BJ (cell line): ENCODE results near the gene FHOD3. TPM values are rescaled to one million over a fixed set of nuclear protein-coding genes. Genes with fewer than 3 reads are reported as not detected.

Experiments used
- CTCF ChIA-PET: fragments of 350-600 bp; formaldehyde crosslinking; extraction: SDS; loops from one replicate; lab custom pipeline; 2021; ENCODE audit warnings: antibody characterized with exemption, inconsistent platforms; lab: Yijun Ruan, JAX
- POLR2A ChIA-PET: fragments of 300-600 bp; sonication (Branson Sonifier 250); formaldehyde crosslinking; extraction: SDS; loops from one replicate; lab custom pipeline; 2021; ENCODE audit warnings: antibody characterized with exemption; lab: Charles Lee
- DNase-seq: peaks from one replicate; pipeline ENCODE4 v3.0.0-alpha.2; 2011; ENCODE audit warnings: low read depth
- H3K27me3 ChIP-seq: 2 replicates; pipeline ENCODE4 v1.6.0; 2011; ENCODE audit warnings: low read length; ENCODE audit not compliant: control insufficient read depth, insufficient read depth
- H3K36me3 ChIP-seq: 2 replicates; pipeline ENCODE4 v1.5.1; 2011; ENCODE audit warnings: low read length; ENCODE audit not compliant: control insufficient read depth, insufficient read depth
- H3K4me3 ChIP-seq: 2 replicates; pipeline ENCODE4 v1.5.1; 2011; ENCODE audit warnings: low read depth, mild to moderate bottlenecking, control low read depth, low read length
- CTCF ChIP-seq: IDR thresholded peaks from 2 replicates; pipeline ENCODE4 v1.5.1; 2011; ENCODE audit warnings: low read depth, mild to moderate bottlenecking, control low read depth, inconsistent platforms, low read length, moderate library complexity; ENCODE audit not compliant: insufficient read depth
- polyA plus RNA-seq: library from polyadenylated mRNA; depleted of rRNA; stranded (reverse); fragments of >200 nt; gene quantifications from 2 replicates; pipeline ENCODE4 v1.2.3, GENCODE V29; 2011

The FHOD3 gene
- polyA plus RNA-seq, 1 experiment = 24.6 TPM

GRCh38 chr18:36464126-36464651 lies 166.7 kb downstream of the FHOD3 start:
- ChIA-PET POLR2A (no interaction called here), CTCF (interaction anchor here (0.7 to 1.2 kb wide), 2 partner anchors 8 to 13 kb away, joined by 3 read pairs; no protein-coding TSS in a partner anchor)
- Histone ChIP-seq H3K4me3 (no peak overlapping the region), H3K36me3 (no peaks in the 10 kb centered on the region), H3K27me3 (no peaks in the 10 kb centered on the region)
- DNase-seq = no peak
- no peak for TF ChIP-seq CTCF

- H3K36me3 ChIP-seq = no peaks in the 10 kb centered on the region
- ChIA-PET CTCF (no interaction called here), POLR2A (no interaction called here)
- TF ChIP-seq CTCF = no peak
- H3K27me3 ChIP-seq = no peaks in the 10 kb centered on the region
- no peak for DNase-seq
- no peak overlapping the region for H3K4me3 ChIP-seq
Measured at GRCh38 chr18:36465276-36465675, 167.8 kb downstream of the FHOD3 start.

GRCh38 chr18:36465970-36466369 lies 168.5 kb downstream of the FHOD3 start:
- H3K4me3 ChIP-seq = no peak overlapping the region
- H3K27me3 ChIP-seq = no peaks in the 10 kb centered on the region
- no peak for TF ChIP-seq CTCF
- POLR2A ChIA-PET = no interaction called here
- CTCF ChIA-PET = interaction anchor here (1.8 kb wide), 1 partner anchor 11 kb away, joined by 3 read pairs; no protein-coding TSS in a partner anchor
- no peaks in the 10 kb centered on the region for H3K36me3 ChIP-seq
- DNase-seq = no peak

GRCh38 chr18:36467614-36468013 lies 170.1 kb downstream of the FHOD3 start:
- Histone ChIP-seq H3K27me3 (no peaks in the 10 kb centered on the region), H3K4me3 (no peak overlapping the region), H3K36me3 (no peaks in the 10 kb centered on the region)
- no peak for TF ChIP-seq CTCF
- CTCF ChIA-PET = interaction anchor here (1.8 kb wide), 1 partner anchor 9 kb away, joined by 3 read pairs; no protein-coding TSS in a partner anchor
- POLR2A ChIA-PET = no interaction called here
- no peak for DNase-seq

GRCh38 chr18:36468161-36468560 lies 170.6 kb downstream of the FHOD3 start:
- DNase-seq = no peak
- CTCF ChIA-PET = no interaction called here
- Histone ChIP-seq H3K27me3 (no peaks in the 10 kb centered on the region), H3K36me3 (no peaks in the 10 kb centered on the region), H3K4me3 (no peak overlapping the region)
- POLR2A ChIA-PET = no interaction called here
- TF ChIP-seq CTCF = no peak
